Measurements from ENCODE around the gene NRG3. TPM values are rescaled to one million over a fixed set of nuclear protein-coding genes. Genes with fewer than 3 reads are reported as not detected.

The NRG3 gene
- total RNA-seq (1 to 10 TPM in 3 of 4 donors, under 1 TPM in 1; 0.88 to 3.4 (median 1.7) TPM), polyA plus RNA-seq (0.23 TPM)
- long read RNA-seq, donor 1, partial matches to known transcripts = 0 of 3 reads
- long read RNA-seq, donor 1, other reads (novel, unspliced or antisense) = 3 of 3 reads
- long read RNA-seq, donor 2 = 0 reads
- long read RNA-seq, donor 3, partial matches to known transcripts = 0 of 1 reads
- long read RNA-seq, donor 3, other reads (novel, unspliced or antisense) = 1 of 1 reads
- long read RNA-seq, donor 4, partial matches to known transcripts = 1 of 1 reads
- long read RNA-seq, donor 4, other reads (novel, unspliced or antisense) = 0 of 1 reads

- peak; percentile 8 to 30 for ATAC-seq
- under 1% methylated on average over 90 of the region's 95 CpGs for WGBS
- no peaks in the 10 kb centered on the region for H3K27me3 ChIP-seq (ENCODE audit: control insufficient read depth, insufficient read depth)
Observed at GRCh38 chr10:81874875-81875466, at the start of gene NRG3. Gene NRG3, plus strand, starts transcription at chr10:81875194.

GRCh38 chr10:81828251-81828650 is 46.7 kb upstream of the NRG3 start:
- no peaks in the 10 kb centered on the region for H3K4me1 ChIP-seq (ENCODE audit: control insufficient read depth, insufficient read depth, low read length)
- DNase-seq = no peak
- H3K9me3 ChIP-seq (ENCODE audit: control insufficient read depth, low read length) = no peaks in the 10 kb centered on the region
- H3K27me3 ChIP-seq (ENCODE audit: control insufficient read depth, insufficient read depth) = no peaks in the 10 kb centered on the region
- ATAC-seq = no peak
- no peak overlapping the region for H3K4me3 ChIP-seq (ENCODE audit: low read length)
- no peak overlapping the region for H3K27ac ChIP-seq (ENCODE audit: low read length)
- WGBS = 64% methylated on average over 4 of the region's 4 CpGs
- intact Hi-C loops (cut with DNase I) = no loop called here

More at GRCh38 chr10:81874875-81875466, at the start of gene NRG3:
- Histone ChIP-seq H3K9me3 (ENCODE audit: control insufficient read depth, low read length) (no peaks in the 10 kb centered on the region), H3K27ac (ENCODE audit: low read length) (no peak within 1 kb of the TSS), H3K4me3 (ENCODE audit: low read length) (peak within 1 kb of the TSS; percentile 79), H3K4me1 (ENCODE audit: control insufficient read depth, insufficient read depth, low read length) (no peaks in the 10 kb centered on the region)
- intact Hi-C loops (cut with DNase I) = no loop called here
- peak in 1 of 3 donors; percentile 48 for DNase-seq

- Histone ChIP-seq H3K4me1 (ENCODE audit: control insufficient read depth, insufficient read depth, low read length) (no peaks in the 10 kb centered on the region), H3K9me3 (ENCODE audit: control insufficient read depth, low read length) (no peaks in the 10 kb centered on the region), H3K27me3 (ENCODE audit: control insufficient read depth, insufficient read depth) (no peaks in the 10 kb centered on the region), H3K27ac (ENCODE audit: low read length) (no peak overlapping the region), H3K4me3 (ENCODE audit: low read length) (no peak overlapping the region)
- DNase-seq (peak in 2 of 3 donors; percentile 28 to 35), ATAC-seq (no peak)
- intact Hi-C loops (cut with DNase I) = no loop called here
- 92% methylated on average over 15 of the region's 15 CpGs for WGBS
Observed at GRCh38 chr10:81831060-81831459, 43.9 kb upstream of the NRG3 start.

GRCh38 chr10:81838950-81839349 is 36.0 kb upstream of the NRG3 start:
- Histone ChIP-seq H3K4me1 (ENCODE audit: control insufficient read depth, insufficient read depth, low read length) (no peaks in the 10 kb centered on the region), H3K4me3 (ENCODE audit: low read length) (no peak overlapping the region), H3K27me3 (ENCODE audit: control insufficient read depth, insufficient read depth) (no peaks in the 10 kb centered on the region), H3K27ac (ENCODE audit: low read length) (no peak overlapping the region), H3K9me3 (ENCODE audit: control insufficient read depth, low read length) (no peaks in the 10 kb centered on the region)
- ATAC-seq (peak in 1 of 2 donors; percentile 29), DNase-seq (no peak)
- intact Hi-C loops (cut with DNase I) = no loop called here

- no peak for ATAC-seq
- intact Hi-C loops (cut with DNase I) = no loop called here
- Histone ChIP-seq H3K9me3 (ENCODE audit: control insufficient read depth, low read length) (no peaks in the 10 kb centered on the region), H3K27me3 (ENCODE audit: control insufficient read depth, insufficient read depth) (no peaks in the 10 kb centered on the region), H3K27ac (ENCODE audit: low read length) (no peak overlapping the region), H3K4me3 (ENCODE audit: low read length) (no peak overlapping the region), H3K4me1 (ENCODE audit: control insufficient read depth, insufficient read depth, low read length) (no peaks in the 10 kb centered on the region)
- WGBS = 77% methylated on average over 2 of the region's 2 CpGs
- DNase-seq = no peak
Observed at GRCh38 chr10:81843042-81843441, 32.0 kb upstream of the NRG3 start.

- no peaks in the 10 kb centered on the region for H3K4me1 ChIP-seq (ENCODE audit: control insufficient read depth, insufficient read depth, low read length)
- intact Hi-C loops (cut with DNase I) = no loop called here
- H3K27me3 ChIP-seq (ENCODE audit: control insufficient read depth, insufficient read depth) = no peaks in the 10 kb centered on the region
- no peak overlapping the region for H3K4me3 ChIP-seq (ENCODE audit: low read length)
- ATAC-seq (no peak), DNase-seq (no peak)
- no peaks in the 10 kb centered on the region for H3K9me3 ChIP-seq (ENCODE audit: control insufficient read depth, low read length)
- no peak overlapping the region for H3K27ac ChIP-seq (ENCODE audit: low read length)
- 79% methylated on average over 2 of the region's 2 CpGs for WGBS
Observed at GRCh38 chr10:81847675-81848074, 27.3 kb upstream of the NRG3 start.

GRCh38 chr10:81848514-81848913 is 26.5 kb upstream of the NRG3 start:
- intact Hi-C loops (cut with DNase I) = no loop called here
- 27% methylated on average over 4 of the region's 4 CpGs for WGBS
- ATAC-seq (peak in 1 of 2 donors; percentile 85), DNase-seq (no peak)
- H3K4me3 ChIP-seq (ENCODE audit: low read length) = no peak overlapping the region
- no peaks in the 10 kb centered on the region for H3K4me1 ChIP-seq (ENCODE audit: control insufficient read depth, insufficient read depth, low read length)
- no peaks in the 10 kb centered on the region for H3K27me3 ChIP-seq (ENCODE audit: control insufficient read depth, insufficient read depth)
- no peaks in the 10 kb centered on the region for H3K9me3 ChIP-seq (ENCODE audit: control insufficient read depth, low read length)
- no peak overlapping the region for H3K27ac ChIP-seq (ENCODE audit: low read length)

- H3K27me3 ChIP-seq (ENCODE audit: control insufficient read depth, insufficient read depth) = no peaks in the 10 kb centered on the region
- intact Hi-C loops (cut with DNase I) = no loop called here
- WGBS = 84% methylated on average over 5 of the region's 5 CpGs
- ATAC-seq (peak in 1 of 2 donors; percentile 36), DNase-seq (no peak)
- H3K4me3 ChIP-seq (ENCODE audit: low read length) = no peak overlapping the region
- no peaks in the 10 kb centered on the region for H3K9me3 ChIP-seq (ENCODE audit: control insufficient read depth, low read length)
- H3K4me1 ChIP-seq (ENCODE audit: control insufficient read depth, insufficient read depth, low read length) = no peaks in the 10 kb centered on the region
- H3K27ac ChIP-seq (ENCODE audit: low read length) = no peak overlapping the region
Observed at GRCh38 chr10:81848931-81849330, 26.1 kb upstream of the NRG3 start.

- WGBS = 96% methylated on average over 19 of the region's 19 CpGs
- H3K9me3 ChIP-seq (ENCODE audit: control insufficient read depth, low read length) = no peaks in the 10 kb centered on the region
- H3K4me3 ChIP-seq (ENCODE audit: low read length) = no peak overlapping the region
- H3K4me1 ChIP-seq (ENCODE audit: control insufficient read depth, insufficient read depth, low read length) = no peaks in the 10 kb centered on the region
- no peaks in the 10 kb centered on the region for H3K27me3 ChIP-seq (ENCODE audit: control insufficient read depth, insufficient read depth)
- ATAC-seq = no peak
- intact Hi-C loops (cut with DNase I) = no loop called here
- no peak overlapping the region for H3K27ac ChIP-seq (ENCODE audit: low read length)
- peak in 1 of 3 donors; percentile 9 for DNase-seq
Observed at GRCh38 chr10:81862596-81862995, 12.4 kb upstream of the NRG3 start.

- Histone ChIP-seq H3K27ac (ENCODE audit: low read length) (no peak overlapping the region), H3K9me3 (ENCODE audit: control insufficient read depth, low read length) (no peaks in the 10 kb centered on the region), H3K4me1 (ENCODE audit: control insufficient read depth, insufficient read depth, low read length) (no peaks in the 10 kb centered on the region), H3K4me3 (ENCODE audit: low read length) (no peak overlapping the region), H3K27me3 (ENCODE audit: control insufficient read depth, insufficient read depth) (no peaks in the 10 kb centered on the region)
- ATAC-seq (peak in 1 of 2 donors; percentile 79), DNase-seq (peak in 1 of 3 donors; percentile 12)
- intact Hi-C loops (cut with DNase I) = no loop called here
Observed at GRCh38 chr10:81863771-81864170, 11.2 kb upstream of the NRG3 start.

GRCh38 chr10:81865581-81865980 is 9.4 kb upstream of the NRG3 start:
- no peaks in the 10 kb centered on the region for H3K9me3 ChIP-seq (ENCODE audit: control insufficient read depth, low read length)
- ATAC-seq (peak in 1 of 2 donors; percentile 24), DNase-seq (no peak)
- no peaks in the 10 kb centered on the region for H3K4me1 ChIP-seq (ENCODE audit: control insufficient read depth, insufficient read depth, low read length)
- no peak overlapping the region for H3K4me3 ChIP-seq (ENCODE audit: low read length)
- H3K27ac ChIP-seq (ENCODE audit: low read length) = no peak overlapping the region
- 56% methylated on average over 2 of the region's 2 CpGs for WGBS
- intact Hi-C loops (cut with DNase I) = no loop called here
- no peaks in the 10 kb centered on the region for H3K27me3 ChIP-seq (ENCODE audit: control insufficient read depth, insufficient read depth)
